Measurements from ENCODE around the gene ALAS2.
A peak's percentile ranks its signal among the peaks of the same experiment; 100 is the strongest.

GRCh38 chrX:55057675-55058249, 27.0 kb upstream of the ALAS2 start:
- TF ChIP-seq, protein P1, sequence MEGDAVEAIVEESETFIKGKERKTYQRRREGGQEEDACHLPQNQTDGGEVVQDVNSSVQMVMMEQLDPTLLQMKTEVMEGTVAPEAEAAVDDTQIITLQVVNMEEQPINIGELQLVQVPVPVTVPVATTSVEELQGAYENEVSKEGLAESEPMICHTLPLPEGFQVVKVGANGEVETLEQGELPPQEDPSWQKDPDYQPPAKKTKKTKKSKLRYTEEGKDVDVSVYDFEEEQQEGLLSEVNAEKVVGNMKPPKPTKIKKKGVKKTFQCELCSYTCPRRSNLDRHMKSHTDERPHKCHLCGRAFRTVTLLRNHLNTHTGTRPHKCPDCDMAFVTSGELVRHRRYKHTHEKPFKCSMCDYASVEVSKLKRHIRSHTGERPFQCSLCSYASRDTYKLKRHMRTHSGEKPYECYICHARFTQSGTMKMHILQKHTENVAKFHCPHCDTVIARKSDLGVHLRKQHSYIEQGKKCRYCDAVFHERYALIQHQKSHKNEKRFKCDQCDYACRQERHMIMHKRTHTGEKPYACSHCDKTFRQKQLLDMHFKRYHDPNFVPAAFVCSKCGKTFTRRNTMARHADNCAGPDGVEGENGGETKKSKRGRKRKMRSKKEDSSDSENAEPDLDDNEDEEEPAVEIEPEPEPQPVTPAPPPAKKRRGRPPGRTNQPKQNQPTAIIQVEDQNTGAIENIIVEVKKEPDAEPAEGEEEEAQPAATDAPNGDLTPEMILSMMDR (IDR thresholded peaks at IDR 0.05), result peak; percentile 73
- TF ChIP-seq EZH2 (IDR thresholded peaks at IDR 0.05), result no peak

All from neural progenitor cell (in vitro differentiated cells).